ENCODE measurements around the gene LRPAP1. TPM values are rescaled to one million over a fixed set of nuclear protein-coding genes. Genes with fewer than 3 reads are reported as not detected.

LRPAP1 gene
- polyA plus RNA-seq, 2 of the 4 experiments (the other 2 are of a cell fraction) = 64.3 to 81.1 TPM

DNA sequence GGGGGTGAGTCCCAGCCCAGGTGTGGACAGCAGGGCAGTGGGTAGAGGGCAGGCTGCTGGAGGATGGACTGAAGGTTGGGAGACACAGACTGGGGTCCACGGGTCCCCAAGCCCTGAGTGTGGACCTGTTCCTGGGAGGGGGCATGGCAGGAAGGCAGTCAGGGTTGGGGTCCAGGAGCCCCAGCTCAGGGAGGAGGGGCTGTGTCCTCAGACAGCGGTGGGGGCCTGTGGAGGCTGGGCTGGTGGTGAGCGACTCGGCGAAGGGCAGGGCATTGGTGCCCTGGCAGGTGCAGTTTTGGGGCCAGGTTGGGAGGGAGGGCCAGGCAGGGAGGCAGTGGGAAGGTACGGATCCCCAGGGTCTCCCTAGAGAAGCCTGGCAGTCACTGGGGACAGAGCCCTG is 35.1 kb downstream of the LRPAP1 start:
- TF ChIP-seq HEYL (CRISPR knock-in tag; IDR thresholded peaks at IDR 0.05) (no peak), EP300 (IDR thresholded peaks at IDR 0.05) (no peak), KDM1A (IDR thresholded peaks at IDR 0.05; ENCODE audit: low read depth) (no peak), CBX2 (IDR thresholded peaks at IDR 0.05; ENCODE audit: borderline replicate concordance, low read depth) (no peak), FOXS1 (CRISPR knock-in tag; IDR thresholded peaks at IDR 0.05) (no peak), ZFP36 (IDR thresholded peaks at IDR 0.05; ENCODE audit: borderline replicate concordance, partially characterized antibody) (no peak), HOXB13 (CRISPR knock-in tag; IDR thresholded peaks at IDR 0.05; ENCODE audit: low read depth) (no peak)
- TF ChIP-seq, protein P1, sequence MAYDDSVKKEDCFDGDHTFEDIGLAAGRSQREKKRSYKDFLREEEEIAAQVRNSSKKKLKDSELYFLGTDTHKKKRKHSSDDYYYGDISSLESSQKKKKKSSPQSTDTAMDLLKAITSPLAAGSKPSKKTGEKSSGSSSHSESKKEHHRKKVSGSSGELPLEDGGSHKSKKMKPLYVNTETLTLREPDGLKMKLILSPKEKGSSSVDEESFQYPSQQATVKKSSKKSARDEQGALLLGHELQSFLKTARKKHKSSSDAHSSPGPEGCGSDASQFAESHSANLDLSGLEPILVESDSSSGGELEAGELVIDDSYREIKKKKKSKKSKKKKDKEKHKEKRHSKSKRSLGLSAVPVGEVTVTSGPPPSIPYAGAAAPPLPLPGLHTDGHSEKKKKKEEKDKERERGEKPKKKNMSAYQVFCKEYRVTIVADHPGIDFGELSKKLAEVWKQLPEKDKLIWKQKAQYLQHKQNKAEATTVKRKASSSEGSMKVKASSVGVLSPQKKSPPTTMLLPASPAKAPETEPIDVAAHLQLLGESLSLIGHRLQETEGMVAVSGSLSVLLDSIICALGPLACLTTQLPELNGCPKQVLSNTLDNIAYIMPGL (CRISPR knock-in tag; IDR thresholded peaks at IDR 0.05; ENCODE audit: borderline replicate concordance) = no peak
- TF ChIP-seq, protein P2, sequence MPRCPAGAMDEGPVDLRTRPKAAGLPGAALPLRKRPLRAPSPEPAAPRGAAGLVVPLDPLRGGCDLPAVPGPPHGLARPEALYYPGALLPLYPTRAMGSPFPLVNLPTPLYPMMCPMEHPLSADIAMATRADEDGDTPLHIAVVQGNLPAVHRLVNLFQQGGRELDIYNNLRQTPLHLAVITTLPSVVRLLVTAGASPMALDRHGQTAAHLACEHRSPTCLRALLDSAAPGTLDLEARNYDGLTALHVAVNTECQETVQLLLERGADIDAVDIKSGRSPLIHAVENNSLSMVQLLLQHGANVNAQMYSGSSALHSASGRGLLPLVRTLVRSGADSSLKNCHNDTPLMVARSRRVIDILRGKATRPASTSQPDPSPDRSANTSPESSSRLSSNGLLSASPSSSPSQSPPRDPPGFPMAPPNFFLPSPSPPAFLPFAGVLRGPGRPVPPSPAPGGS (IDR thresholded peaks at IDR 0.05) = no peak
- no peaks in the 10 kb centered on the region for H3K4me1 ChIP-seq
- H3K4me3 ChIP-seq = no peak overlapping the region
- H3K27ac ChIP-seq = no peak overlapping the region
- no peak overlapping the region for H3K4me2 ChIP-seq
- no peaks in the 10 kb centered on the region for H3K9me3 ChIP-seq
- ChIA-PET POLR2A (no interaction called here), CTCF (no interaction called here)
- no peak for DNase-seq (ENCODE audit: low read depth in 1 of 2, low spot score in 1 of 2)
- no peak for FAIRE-seq
- WGBS (ENCODE audit: missing lambda C conversion rate) = 95% methylated on average over 4 of the region's 6 CpGs
- ATAC-seq = no peak

DNA sequence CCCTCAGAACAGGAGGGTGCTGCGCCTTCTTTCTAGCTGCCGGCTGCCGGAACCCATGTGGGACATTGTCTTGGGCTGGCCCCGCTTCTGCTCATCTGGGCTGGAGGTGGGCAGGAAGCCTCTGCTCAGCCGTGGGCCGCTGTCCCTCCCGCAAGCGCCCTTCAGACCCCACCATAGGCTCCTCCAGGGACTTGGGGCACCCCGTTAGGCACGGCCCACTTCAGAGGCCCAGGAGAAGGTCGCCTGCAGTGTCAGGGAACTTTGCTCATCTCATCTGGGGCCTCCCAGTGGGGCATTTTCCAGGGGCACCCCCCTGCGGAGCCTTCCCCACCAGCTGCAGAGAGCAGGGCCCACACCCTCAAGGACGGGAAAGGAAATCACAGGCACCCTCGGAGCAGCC is 36.2 kb downstream of the LRPAP1 start:
- 79% methylated on average over 2 of the region's 14 CpGs for WGBS (ENCODE audit: missing lambda C conversion rate)
- POLR2A ChIA-PET = no interaction called here

More for the DNA sequence above, 36.2 kb downstream of the LRPAP1 start:
- Histone ChIP-seq H3K9me3 (no peaks in the 10 kb centered on the region), H3K4me3 (no peak overlapping the region), H3K4me1 (no peaks in the 10 kb centered on the region), H3K27ac (no peak overlapping the region), H3K4me2 (no peak overlapping the region)
- CTCF ChIA-PET = interaction anchor here (1.0 to 1.2 kb wide), 2 partner anchors 10 to 15 kb away, joined by 5 to 6 read pairs; no protein-coding TSS in a partner anchor
- DNase-seq (ENCODE audit: low read depth in 1 of 2, low spot score in 1 of 2) = no peak
- FAIRE-seq = no peak
- ATAC-seq = no peak
- no peak for TF ChIP-seq EHMT2 (IDR thresholded peaks at IDR 0.05; ENCODE audit: low read depth)
- no peak for TF ChIP-seq RARB (CRISPR knock-in tag; IDR thresholded peaks at IDR 0.05)
- TF ChIP-seq, protein P3, sequence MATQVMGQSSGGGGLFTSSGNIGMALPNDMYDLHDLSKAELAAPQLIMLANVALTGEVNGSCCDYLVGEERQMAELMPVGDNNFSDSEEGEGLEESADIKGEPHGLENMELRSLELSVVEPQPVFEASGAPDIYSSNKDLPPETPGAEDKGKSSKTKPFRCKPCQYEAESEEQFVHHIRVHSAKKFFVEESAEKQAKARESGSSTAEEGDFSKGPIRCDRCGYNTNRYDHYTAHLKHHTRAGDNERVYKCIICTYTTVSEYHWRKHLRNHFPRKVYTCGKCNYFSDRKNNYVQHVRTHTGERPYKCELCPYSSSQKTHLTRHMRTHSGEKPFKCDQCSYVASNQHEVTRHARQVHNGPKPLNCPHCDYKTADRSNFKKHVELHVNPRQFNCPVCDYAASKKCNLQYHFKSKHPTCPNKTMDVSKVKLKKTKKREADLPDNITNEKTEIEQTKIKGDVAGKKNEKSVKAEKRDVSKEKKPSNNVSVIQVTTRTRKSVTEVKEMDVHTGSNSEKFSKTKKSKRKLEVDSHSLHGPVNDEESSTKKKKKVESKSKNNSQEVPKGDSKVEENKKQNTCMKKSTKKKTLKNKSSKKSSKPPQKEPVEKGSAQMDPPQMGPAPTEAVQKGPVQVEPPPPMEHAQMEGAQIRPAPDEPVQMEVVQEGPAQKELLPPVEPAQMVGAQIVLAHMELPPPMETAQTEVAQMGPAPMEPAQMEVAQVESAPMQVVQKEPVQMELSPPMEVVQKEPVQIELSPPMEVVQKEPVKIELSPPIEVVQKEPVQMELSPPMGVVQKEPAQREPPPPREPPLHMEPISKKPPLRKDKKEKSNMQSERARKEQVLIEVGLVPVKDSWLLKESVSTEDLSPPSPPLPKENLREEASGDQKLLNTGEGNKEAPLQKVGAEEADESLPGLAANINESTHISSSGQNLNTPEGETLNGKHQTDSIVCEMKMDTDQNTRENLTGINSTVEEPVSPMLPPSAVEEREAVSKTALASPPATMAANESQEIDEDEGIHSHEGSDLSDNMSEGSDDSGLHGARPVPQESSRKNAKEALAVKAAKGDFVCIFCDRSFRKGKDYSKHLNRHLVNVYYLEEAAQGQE (IDR thresholded peaks at IDR 0.05) = no peak
- TF ChIP-seq ZNF302 (CRISPR knock-in tag; IDR thresholded peaks at IDR 0.05) = no peak
- no peak for TF ChIP-seq CEBPB (IDR thresholded peaks at IDR 0.05)
- TF ChIP-seq ZFP36 (IDR thresholded peaks at IDR 0.05; ENCODE audit: borderline replicate concordance, partially characterized antibody) = no peak
- no peak for TF ChIP-seq RAD21 (conservative IDR thresholded peaks at IDR 0.05 in 1 of 2, IDR thresholded peaks at IDR 0.05 in 1 of 2)
- TF ChIP-seq PHF8 (IDR thresholded peaks at IDR 0.05; ENCODE audit: borderline replicate concordance, low read depth) = no peak
- TF ChIP-seq CBX2 (IDR thresholded peaks at IDR 0.05; ENCODE audit: borderline replicate concordance, low read depth) = no peak
- TF ChIP-seq ZSCAN20 (CRISPR knock-in tag; IDR thresholded peaks at IDR 0.05) = no peak
- no peak for TF ChIP-seq GATA3 (IDR thresholded peaks at IDR 0.05; ENCODE audit: borderline replicate concordance)
